Hepatocyte (in vitro differentiated cells): ENCODE data around the gene PPP1R14B.

ENCODE experiments used
- CTCF ChIP-seq: fragments of 200-600 bp; sonication (generic); IDR thresholded peaks from 2 replicates; pipeline ENCODE4 v1.5.1; 2016; ENCODE audit warnings: antibody characterized with exemption, mild to moderate bottlenecking; ENCODE audit not compliant: poor library complexity
- EZH2 ChIP-seq: fragments of 200-600 bp; sonication (generic); IDR thresholded peaks from 2 replicates; pipeline ENCODE4 v1.6.1; 2016; ENCODE audit warnings: antibody characterized with exemption, mild to moderate bottlenecking, borderline replicate concordance

- no peak for TF ChIP-seq CTCF
- no peak for TF ChIP-seq EZH2
Observed at GRCh38 chr11:64235437-64236161, 11.1 kb downstream of the PPP1R14B start.
